Stomach (tissue), 9 donors: Measurements from ENCODE around the gene ARID1B. TPM values are rescaled to one million over a fixed set of nuclear protein-coding genes. Genes with fewer than 3 reads are reported as not detected.

Experiments used
- DNase-seq, 2 donors: peaks; one replicate each; pipeline versions ENCODE4 v3.0.0 to v3.0.0-alpha.2; 2013 to 2019
- H3K27ac ChIP-seq, 5 donors: fragments of 200-600 bp in 4 of 5; sonication (generic) in 4 of 5; one replicate each; pipeline ENCODE4 v1.5.1; 2013 to 2019; ENCODE audit warnings: mild to moderate bottlenecking in 1 of 5, moderate library complexity in 1 of 5
- H3K27me3 ChIP-seq, 3 donors: fragments of 200-600 bp; sonication (generic); one replicate each; pipeline ENCODE4 v1.5.1; 2017 to 2019; ENCODE audit warnings: mixed run types in 1 of 3
- H3K36me3 ChIP-seq, 4 donors: fragments of 200-600 bp; sonication (generic); 1 replicate in 3 of 4; 2 replicates in 1 of 4; pipeline ENCODE4 v1.5.1; 2016 to 2019
- H3K4me1 ChIP-seq, 4 donors: fragments of 200-600 bp; sonication (generic); one replicate each; pipeline ENCODE4 v1.5.1; 2016 to 2019
- H3K4me3 ChIP-seq, 4 donors: fragments of 200-600 bp; sonication (generic) in 3 of 4; one replicate each; pipeline ENCODE4 v1.5.1; 2016 to 2019; ENCODE audit warnings: mild to moderate bottlenecking in 1 of 4
- H3K9me3 ChIP-seq, 4 donors: fragments of 200-600 bp; sonication (generic); one replicate each; pipeline ENCODE4 v1.5.1; 2016 to 2019
- EP300 ChIP-seq: sonication (generic); formaldehyde crosslinking; IDR thresholded peaks from one replicate; pipeline ENCODE4 v1.6.1; 2017; ENCODE audit warnings: antibody characterized with exemption
- POLR2A ChIP-seq, 4 donors: fragments of 450-650 bp; IDR thresholded peaks; one replicate each; pipeline ENCODE4 v1.6.1; 2016; ENCODE audit warnings: antibody characterized with exemption in 4 of 4, control low read depth in 2 of 4, mild to moderate bottlenecking in 1 of 4, moderate library complexity in 1 of 4
- POLR2AphosphoS5 ChIP-seq, 3 donors: sonication (generic); formaldehyde crosslinking; IDR thresholded peaks; one replicate each; pipeline ENCODE4 v1.6.1; 2016; ENCODE audit warnings: antibody characterized with exemption in 3 of 3
- WGBS, 5 donors: extraction: QIAGEN DNeasy Blood & Tissue Kit in 3 of 5; methylation state at CpG; one replicate each; pipeline versions ENCODE4 v1.1.5 to v1.1.7; 2013 to 2018; 5-methylcytosine and 5-hydroxymethylcytosine counted together
- intact Hi-C: fragments of 100-400 bp; cut with DNase I; formaldehyde crosslinking; loops from one replicate; pipeline ENCODE4 v1.15.1; 2023; ENCODE audit warnings: low total_unique reads
- polyA plus RNA-seq, 3 donors: library from polyadenylated mRNA; stranded (reverse); fragments of 200-250 nt; gene quantifications; one replicate each; pipeline ENCODE4 v1.2.3, GENCODE V29; 2013
- total RNA-seq, 5 donors: library from RNA; depleted of rRNA; stranded (reverse); fragments of >200 nt; gene quantifications; one replicate each; pipeline versions ENCODE4 v1.1.0 to v1.2.3, GENCODE V29; 2014 to 2016
- TF ChIP-seq, protein P1 (sequence below), 7 experiments: fragments of 450-650 bp in 4 of 7; fragments of 200-600 bp in 3 of 7; sonication (generic) in 3 of 7; IDR thresholded peaks; one replicate each; pipeline ENCODE4 v1.5.1; 2016 to 2019; ENCODE audit warnings: antibody characterized with exemption in 7 of 7, control low read depth in 2 of 7, mild to moderate bottlenecking in 1 of 7
- donor health status: healthy with polysubstance abuse.
- donor health status: Bipolar disorder and iron deficiency.
- donor health status: healthy.

ARID1B gene
- total and polyA plus RNA-seq, 8 donors, result 8.8 to 183 (median 48.3) TPM

DNA sequence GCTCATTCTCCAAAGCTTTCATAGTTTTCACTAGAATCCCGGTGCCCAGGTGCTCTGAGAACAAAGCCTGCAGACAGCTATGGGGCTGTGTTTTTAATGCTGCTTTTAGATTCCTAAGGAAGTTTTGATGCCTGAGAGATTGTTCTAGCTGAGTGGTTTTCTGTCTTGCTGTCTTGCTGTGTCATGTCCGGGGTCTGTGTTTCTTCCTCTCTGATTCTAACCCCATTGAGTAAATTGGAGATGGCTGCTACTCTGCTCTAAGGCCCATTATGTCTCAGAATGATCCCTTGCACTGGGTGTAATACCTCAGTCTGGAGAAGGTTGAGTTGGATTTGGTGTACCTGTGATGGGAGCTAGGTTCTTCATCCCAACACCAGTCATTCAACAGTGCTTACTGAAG, 63.4 kb downstream of the ARID1B start:
- WGBS, 5 donors, result 53 to 68% (median 56%) methylated on average over 2 of the region's 2 CpGs
- H3K4me3 ChIP-seq, result no peak overlapping the region
- peaks cover 0 to 10% (median 4%) of the 10 kb centered on the region in 4 donors for H3K36me3 ChIP-seq
- peaks cover 17 to 78% (median 56%) of the 10 kb centered on the region in 4 donors for H3K4me1 ChIP-seq
- intact Hi-C loops, result no loop called here
- peak overlapping the region in 2 of 5 donors; percentile 30 to 31 for H3K27ac ChIP-seq
- no peaks in the 10 kb centered on the region for H3K27me3 ChIP-seq
- DNase-seq, result no peak
- H3K9me3 ChIP-seq, result no peaks in the 10 kb centered on the region
- TF ChIP-seq POLR2AphosphoS5 (IDR thresholded peaks at IDR 0.05), result no peak
- TF ChIP-seq, protein P1, sequence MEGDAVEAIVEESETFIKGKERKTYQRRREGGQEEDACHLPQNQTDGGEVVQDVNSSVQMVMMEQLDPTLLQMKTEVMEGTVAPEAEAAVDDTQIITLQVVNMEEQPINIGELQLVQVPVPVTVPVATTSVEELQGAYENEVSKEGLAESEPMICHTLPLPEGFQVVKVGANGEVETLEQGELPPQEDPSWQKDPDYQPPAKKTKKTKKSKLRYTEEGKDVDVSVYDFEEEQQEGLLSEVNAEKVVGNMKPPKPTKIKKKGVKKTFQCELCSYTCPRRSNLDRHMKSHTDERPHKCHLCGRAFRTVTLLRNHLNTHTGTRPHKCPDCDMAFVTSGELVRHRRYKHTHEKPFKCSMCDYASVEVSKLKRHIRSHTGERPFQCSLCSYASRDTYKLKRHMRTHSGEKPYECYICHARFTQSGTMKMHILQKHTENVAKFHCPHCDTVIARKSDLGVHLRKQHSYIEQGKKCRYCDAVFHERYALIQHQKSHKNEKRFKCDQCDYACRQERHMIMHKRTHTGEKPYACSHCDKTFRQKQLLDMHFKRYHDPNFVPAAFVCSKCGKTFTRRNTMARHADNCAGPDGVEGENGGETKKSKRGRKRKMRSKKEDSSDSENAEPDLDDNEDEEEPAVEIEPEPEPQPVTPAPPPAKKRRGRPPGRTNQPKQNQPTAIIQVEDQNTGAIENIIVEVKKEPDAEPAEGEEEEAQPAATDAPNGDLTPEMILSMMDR (IDR thresholded peaks at IDR 0.05), result no peak
- no peak for TF ChIP-seq EP300
- no peak for TF ChIP-seq POLR2A (IDR thresholded peaks at IDR 0.05)

DNA sequence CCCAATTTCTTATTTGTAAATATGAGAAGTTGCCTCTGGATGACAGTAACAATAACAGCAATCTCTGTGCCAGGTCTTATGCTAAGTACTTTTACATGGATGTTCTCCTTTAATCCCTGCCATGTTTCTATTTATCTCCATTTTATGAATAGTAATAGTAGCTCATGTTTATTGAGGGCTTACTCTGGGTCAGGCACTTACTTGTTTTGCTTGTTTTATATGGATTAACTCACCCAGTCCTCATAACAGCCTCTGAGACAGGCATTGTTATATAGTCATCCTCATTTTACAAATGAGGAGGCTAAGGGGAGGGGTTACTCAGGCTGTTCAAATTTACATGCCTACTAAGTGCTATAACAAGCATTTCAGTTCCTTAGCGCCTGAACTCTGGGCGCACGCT, 64.3 kb downstream of the ARID1B start:
- H3K9me3 ChIP-seq, result no peaks in the 10 kb centered on the region
- H3K27ac ChIP-seq, result no peak overlapping the region
- H3K36me3 ChIP-seq, result peaks cover 0 to under 1% (median 0%) of the 10 kb centered on the region in 4 donors
- no peak for TF ChIP-seq EP300
- no peak for TF ChIP-seq POLR2AphosphoS5 (IDR thresholded peaks at IDR 0.05)
- TF ChIP-seq POLR2A (IDR thresholded peaks at IDR 0.05), result no peak
- TF ChIP-seq, protein P1 (IDR thresholded peaks at IDR 0.05), result no peak
- no peak for DNase-seq
- WGBS, 5 donors, result 97 to 100% (median 98%) methylated on average over 3 of the region's 3 CpGs
- intact Hi-C loops, result no loop called here
- no peak overlapping the region for H3K4me3 ChIP-seq
- no peaks in the 10 kb centered on the region for H3K27me3 ChIP-seq
- H3K4me1 ChIP-seq, result peaks cover 20 to 85% (median 61%) of the 10 kb centered on the region in 4 donors

DNA sequence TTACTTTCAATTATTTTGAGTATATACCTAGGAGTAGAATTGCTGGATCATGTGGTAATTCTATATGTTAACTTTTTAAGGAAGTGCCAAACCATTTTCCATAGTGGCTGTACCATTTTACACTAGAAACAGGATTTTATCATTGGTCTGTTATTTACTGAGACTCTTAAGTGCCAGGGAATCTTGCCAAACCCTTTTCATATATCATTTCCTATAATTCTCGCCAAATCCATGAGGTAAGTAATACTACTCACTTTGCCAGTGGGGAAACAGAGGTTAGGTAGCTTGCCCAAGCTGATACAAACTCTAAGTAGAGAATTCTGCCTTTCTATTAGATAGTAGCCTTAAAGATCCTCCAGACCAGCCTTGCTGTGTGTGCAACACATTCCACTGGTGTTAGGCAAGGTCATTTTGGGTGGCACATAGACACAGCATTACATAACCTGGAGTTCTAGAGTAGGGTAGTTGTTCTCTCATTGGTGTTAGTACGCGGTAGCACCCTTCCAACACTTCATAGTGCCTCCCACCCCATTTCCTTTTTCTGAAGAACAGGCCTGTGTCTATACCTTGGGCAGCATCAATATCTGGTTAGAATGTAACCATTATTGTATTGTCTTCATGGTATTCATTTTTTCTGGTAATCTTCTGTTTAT, 65.5 kb downstream of the ARID1B start:
- H3K4me1 ChIP-seq, result peaks cover 32 to 88% (median 69%) of the 10 kb centered on the region in 4 donors
- no peak overlapping the region for H3K27ac ChIP-seq
- DNase-seq, result no peak
- TF ChIP-seq POLR2AphosphoS5 (IDR thresholded peaks at IDR 0.05), result no peak
- TF ChIP-seq POLR2A (IDR thresholded peaks at IDR 0.05), result no peak
- TF ChIP-seq EP300, result no peak
- TF ChIP-seq, protein P1 (IDR thresholded peaks at IDR 0.05), result no peak
- intact Hi-C loops, result no loop called here
- H3K4me3 ChIP-seq, result no peak overlapping the region
- 69 to 83% (median 74%) methylated on average over 3 of the region's 3 CpGs for WGBS, 5 donors
- no peaks in the 10 kb centered on the region for H3K36me3 ChIP-seq
- H3K27me3 ChIP-seq, result no peaks in the 10 kb centered on the region
- no peaks in the 10 kb centered on the region for H3K9me3 ChIP-seq

DNA sequence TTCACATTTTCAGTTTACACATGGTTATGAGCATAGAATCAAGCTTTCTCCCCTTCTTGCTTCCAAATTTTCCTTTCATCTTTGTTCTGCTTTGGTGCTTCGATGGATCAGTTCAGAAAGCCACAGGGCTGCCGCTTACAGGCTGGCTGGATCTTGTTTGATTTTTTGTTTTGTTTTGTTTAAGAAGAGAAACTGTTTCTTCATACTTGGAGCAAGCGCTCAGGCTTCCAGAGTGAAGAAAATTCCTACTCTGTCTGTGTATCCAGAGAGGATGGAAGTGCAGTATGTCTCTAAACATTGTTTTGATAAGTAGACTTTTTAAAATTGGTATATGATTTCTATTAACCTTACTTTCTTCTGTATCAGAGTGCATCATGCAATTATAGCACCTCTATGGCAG, 66.9 kb downstream of the ARID1B start:
- Histone ChIP-seq H3K4me1 (peaks cover 43 to 99% (median 80%) of the 10 kb centered on the region in 4 donors), H3K9me3 (no peaks in the 10 kb centered on the region), H3K27me3 (no peaks in the 10 kb centered on the region), H3K36me3 (no peaks in the 10 kb centered on the region), H3K27ac (no peak overlapping the region), H3K4me3 (no peak overlapping the region)
- intact Hi-C loops, result no loop called here
- no peak for DNase-seq
- WGBS, 5 donors, result 57 to 78% (median 67%) methylated on average over 3 of the region's 3 CpGs
- TF ChIP-seq EP300, result no peak
- TF ChIP-seq, protein P1 (IDR thresholded peaks at IDR 0.05), result no peak
- no peak for TF ChIP-seq POLR2AphosphoS5 (IDR thresholded peaks at IDR 0.05)
